ENCODE measurements around the gene WNT1.

DNA sequence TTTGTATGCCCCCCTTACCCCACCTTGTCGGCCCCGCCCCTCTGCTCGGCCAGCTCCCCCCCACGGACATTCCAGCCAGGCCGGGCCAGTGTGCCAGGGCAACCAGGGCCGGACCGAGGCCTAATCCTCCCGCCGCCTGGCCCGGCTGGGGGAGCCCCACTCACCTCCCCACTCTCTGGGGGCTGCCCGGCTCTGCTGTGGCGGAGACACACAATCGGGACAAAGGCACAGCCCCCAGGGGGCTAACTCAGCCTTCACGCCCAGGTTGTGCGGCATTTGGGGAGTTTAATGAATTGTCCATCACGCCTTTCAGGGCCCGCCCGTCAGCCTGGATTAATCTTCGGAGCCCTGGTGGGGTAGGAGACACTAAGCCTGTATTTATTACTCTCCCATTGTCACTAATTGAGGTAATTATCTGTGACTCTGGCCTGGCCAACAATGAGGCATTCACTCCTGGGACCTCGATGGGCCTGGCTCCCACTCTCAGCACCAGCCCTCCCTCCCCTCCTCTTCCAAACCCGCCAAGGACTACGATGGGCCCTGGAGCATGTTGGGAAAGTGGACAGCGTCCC is 8.7 kb downstream of the WNT1 start:
- TF ChIP-seq, protein P1, sequence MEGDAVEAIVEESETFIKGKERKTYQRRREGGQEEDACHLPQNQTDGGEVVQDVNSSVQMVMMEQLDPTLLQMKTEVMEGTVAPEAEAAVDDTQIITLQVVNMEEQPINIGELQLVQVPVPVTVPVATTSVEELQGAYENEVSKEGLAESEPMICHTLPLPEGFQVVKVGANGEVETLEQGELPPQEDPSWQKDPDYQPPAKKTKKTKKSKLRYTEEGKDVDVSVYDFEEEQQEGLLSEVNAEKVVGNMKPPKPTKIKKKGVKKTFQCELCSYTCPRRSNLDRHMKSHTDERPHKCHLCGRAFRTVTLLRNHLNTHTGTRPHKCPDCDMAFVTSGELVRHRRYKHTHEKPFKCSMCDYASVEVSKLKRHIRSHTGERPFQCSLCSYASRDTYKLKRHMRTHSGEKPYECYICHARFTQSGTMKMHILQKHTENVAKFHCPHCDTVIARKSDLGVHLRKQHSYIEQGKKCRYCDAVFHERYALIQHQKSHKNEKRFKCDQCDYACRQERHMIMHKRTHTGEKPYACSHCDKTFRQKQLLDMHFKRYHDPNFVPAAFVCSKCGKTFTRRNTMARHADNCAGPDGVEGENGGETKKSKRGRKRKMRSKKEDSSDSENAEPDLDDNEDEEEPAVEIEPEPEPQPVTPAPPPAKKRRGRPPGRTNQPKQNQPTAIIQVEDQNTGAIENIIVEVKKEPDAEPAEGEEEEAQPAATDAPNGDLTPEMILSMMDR (IDR thresholded peaks at IDR 0.05) = no peak
- TF ChIP-seq POLR2A (IDR thresholded peaks at IDR 0.05) = no peak

All from prostate gland (tissue), 2 donors.